Measurements from ENCODE around the gene HLA-DPA1. TPM values are rescaled to one million over a fixed set of nuclear protein-coding genes. Genes with fewer than 3 reads are reported as not detected.
"Not testable (repeated sequence)": the region's sequence is repeated elsewhere in the genome, so short reads cannot be mapped to it uniquely, and the experiment has no call there.

The HLA-DPA1 gene
- total RNA-seq, 1 donor from 2014 or later, result 600 TPM

DNA sequence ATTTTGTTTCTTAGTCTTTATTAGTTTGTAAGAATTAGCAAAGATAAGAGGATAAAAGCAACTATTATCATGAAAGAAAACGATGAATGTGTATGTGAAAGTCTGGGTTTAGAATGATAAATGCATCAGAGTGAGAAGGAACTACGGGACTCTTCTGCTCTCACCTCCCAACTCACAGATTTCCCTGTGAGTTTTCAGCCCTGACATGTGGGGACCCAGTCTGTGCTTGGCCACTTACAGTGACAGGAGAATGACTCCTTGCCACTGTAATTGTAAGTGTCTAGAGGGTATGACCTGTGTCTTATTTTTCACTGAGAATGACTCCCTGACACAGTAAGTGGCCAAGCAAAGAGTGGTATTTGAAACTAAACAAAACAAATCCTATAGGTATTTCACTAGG lies 2.5 kb downstream of the HLA-DPA1 start:
- Histone ChIP-seq H3K27me3 (ENCODE audit: low read depth) (no peaks in the 10 kb centered on the region), H3K27ac (peak overlapping the region; percentile 14), H3K36me3 (peaks cover 33% of the 10 kb centered on the region), H3K4me1 (peaks cover 29% of the 10 kb centered on the region), H3K4me3 (peak overlapping the region; percentile 63), H3K9me3 (no peaks in the 10 kb centered on the region)
- ATAC-seq (no peak), DNase-seq (no peak)
- TF ChIP-seq, protein P1, sequence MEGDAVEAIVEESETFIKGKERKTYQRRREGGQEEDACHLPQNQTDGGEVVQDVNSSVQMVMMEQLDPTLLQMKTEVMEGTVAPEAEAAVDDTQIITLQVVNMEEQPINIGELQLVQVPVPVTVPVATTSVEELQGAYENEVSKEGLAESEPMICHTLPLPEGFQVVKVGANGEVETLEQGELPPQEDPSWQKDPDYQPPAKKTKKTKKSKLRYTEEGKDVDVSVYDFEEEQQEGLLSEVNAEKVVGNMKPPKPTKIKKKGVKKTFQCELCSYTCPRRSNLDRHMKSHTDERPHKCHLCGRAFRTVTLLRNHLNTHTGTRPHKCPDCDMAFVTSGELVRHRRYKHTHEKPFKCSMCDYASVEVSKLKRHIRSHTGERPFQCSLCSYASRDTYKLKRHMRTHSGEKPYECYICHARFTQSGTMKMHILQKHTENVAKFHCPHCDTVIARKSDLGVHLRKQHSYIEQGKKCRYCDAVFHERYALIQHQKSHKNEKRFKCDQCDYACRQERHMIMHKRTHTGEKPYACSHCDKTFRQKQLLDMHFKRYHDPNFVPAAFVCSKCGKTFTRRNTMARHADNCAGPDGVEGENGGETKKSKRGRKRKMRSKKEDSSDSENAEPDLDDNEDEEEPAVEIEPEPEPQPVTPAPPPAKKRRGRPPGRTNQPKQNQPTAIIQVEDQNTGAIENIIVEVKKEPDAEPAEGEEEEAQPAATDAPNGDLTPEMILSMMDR (IDR thresholded peaks at IDR 0.05), result no peak
- intact Hi-C loops (cut with DNase I), result no loop called here

DNA sequence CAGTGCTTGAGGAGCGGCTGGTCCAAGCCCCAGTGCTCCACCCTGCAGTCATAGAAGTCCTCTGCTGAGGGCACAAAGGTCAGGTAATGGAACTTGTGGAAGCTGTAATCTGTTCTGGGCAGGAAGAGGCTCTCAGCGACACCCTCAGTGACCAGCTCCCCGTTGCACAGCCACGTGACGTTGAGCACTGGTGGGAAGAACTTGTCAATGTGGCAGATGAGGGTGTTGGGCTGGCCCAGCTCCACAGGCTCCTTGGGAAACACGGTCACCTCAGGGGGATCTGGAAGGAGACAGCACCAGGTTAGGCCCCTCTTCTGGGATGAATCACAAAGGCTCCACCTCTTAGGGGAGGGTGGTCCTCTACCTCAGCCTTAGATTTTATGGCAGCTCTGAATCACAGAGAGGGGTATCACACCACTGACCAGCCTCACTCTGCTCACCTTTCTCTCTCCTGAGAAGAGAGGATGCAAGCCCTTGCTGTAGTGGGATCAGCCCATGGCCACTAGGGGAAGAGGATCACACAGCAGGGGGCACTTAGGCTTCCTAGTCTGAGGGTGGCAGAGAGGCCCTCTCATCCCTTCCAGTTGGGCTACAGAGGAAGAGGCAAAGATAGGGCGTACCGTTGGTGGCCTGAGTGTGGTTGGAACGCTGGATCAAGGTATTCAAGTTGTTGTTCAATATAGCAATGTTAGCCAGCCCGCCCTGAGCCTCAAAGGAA lies 4.3 kb downstream of the HLA-DPA1 start:
- no peaks in the 10 kb centered on the region for H3K9me3 ChIP-seq
- TF ChIP-seq, protein P1 (IDR thresholded peaks at IDR 0.05), result no peak
- peaks cover 20% of the 10 kb centered on the region for H3K4me1 ChIP-seq
- H3K27me3 ChIP-seq (ENCODE audit: low read depth), result no peaks in the 10 kb centered on the region
- no peak overlapping the region for H3K4me3 ChIP-seq
- no peak for ATAC-seq
- H3K36me3 ChIP-seq, result peaks cover 33% of the 10 kb centered on the region
- H3K27ac ChIP-seq, result no peak overlapping the region
- intact Hi-C loops (cut with DNase I), result no loop called here
- no peak for DNase-seq

DNA sequence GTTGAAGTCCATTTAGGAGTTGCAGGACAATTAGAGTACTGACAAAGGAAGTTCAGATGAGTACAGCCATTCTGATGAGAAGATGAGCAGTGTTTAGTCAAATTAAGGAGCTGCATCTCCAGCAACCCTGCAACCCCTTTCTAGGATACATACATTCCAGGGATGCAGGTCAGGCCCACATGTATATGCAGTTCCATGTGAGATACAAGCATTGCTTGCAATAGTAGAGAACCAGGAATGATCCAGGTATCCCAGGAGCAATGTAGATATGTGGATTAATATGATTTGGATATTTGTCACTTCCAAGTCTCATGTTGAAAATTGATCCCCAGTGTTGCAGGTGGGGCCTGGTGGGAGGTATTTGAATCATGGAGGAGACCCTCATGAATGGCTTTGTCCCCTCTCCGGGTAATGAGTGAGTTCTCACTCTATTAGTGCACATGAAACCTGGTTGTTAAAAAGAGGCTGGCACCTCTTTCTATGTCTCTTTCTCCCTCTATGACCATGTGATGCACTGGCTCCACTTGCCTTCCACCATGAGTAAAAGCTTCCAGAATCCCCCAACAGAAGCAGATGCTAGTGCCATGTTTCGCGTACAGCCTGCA lies 6.4 kb downstream of the HLA-DPA1 start:
- no peak overlapping the region for H3K27ac ChIP-seq
- TF ChIP-seq, protein P1 (IDR thresholded peaks at IDR 0.05), result no peak
- no peak overlapping the region for H3K4me3 ChIP-seq
- intact Hi-C loops (cut with DNase I), result no loop called here
- H3K4me1 ChIP-seq, result peaks cover 12% of the 10 kb centered on the region
- peaks cover 33% of the 10 kb centered on the region for H3K36me3 ChIP-seq
- H3K9me3 ChIP-seq, result no peaks in the 10 kb centered on the region
- no peak for ATAC-seq
- no peaks in the 10 kb centered on the region for H3K27me3 ChIP-seq (ENCODE audit: low read depth)
- no peak for DNase-seq

DNA sequence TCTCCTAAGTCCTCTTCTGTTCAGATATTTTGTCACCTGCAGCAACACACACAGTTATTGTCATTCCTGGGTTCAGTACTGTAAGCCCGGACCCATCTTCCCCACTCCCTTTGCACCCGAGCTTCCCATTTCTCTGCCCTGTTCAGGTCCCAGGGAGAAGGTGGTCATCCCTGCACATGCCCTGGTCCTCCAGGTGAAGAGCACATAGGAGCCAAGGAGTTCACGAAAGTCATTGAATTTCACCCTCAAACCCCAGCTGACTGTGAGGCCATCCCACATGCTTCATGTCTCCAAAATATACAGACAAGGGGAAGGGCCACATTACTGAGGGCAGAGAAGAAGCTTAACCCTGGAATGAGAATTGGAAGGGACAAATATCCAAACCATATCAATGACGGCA lies 8.1 kb downstream of the HLA-DPA1 start:
- DNase-seq (no peak), ATAC-seq (no peak)
- Histone ChIP-seq H3K36me3 (peaks cover 33% of the 10 kb centered on the region), H3K27me3 (ENCODE audit: low read depth) (no peaks in the 10 kb centered on the region), H3K4me3 (no peak overlapping the region), H3K9me3 (no peaks in the 10 kb centered on the region), H3K4me1 (no peaks in the 10 kb centered on the region), H3K27ac (no peak overlapping the region)
- intact Hi-C loops (cut with DNase I), result no loop called here
- TF ChIP-seq, protein P1 (IDR thresholded peaks at IDR 0.05), result no peak

DNA sequence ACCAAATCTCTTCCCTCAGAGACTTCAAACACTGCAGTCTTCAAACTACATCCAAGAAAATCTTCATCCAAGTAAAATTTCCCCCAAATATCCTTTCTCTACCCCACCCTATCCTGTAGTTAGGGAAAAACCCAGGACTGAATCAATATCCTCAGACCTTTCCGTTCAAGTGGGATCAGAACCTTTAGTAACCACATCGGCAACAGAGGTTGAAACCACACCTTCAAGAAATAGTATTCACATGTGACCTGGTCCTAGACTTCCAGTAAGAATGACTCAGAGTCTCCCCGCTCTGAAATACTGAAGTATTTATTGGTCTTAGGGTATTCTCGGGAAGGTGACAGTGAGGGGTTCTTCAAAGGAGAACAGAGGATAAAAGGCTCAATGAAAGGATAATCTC lies 8.7 kb downstream of the HLA-DPA1 start:
- ATAC-seq (peak in 1 of 2 donors; percentile 21), DNase-seq (no peak)
- Histone ChIP-seq H3K27ac (no peak overlapping the region), H3K9me3 (no peaks in the 10 kb centered on the region), H3K27me3 (ENCODE audit: low read depth) (no peaks in the 10 kb centered on the region), H3K4me3 (no peak overlapping the region), H3K4me1 (no peaks in the 10 kb centered on the region), H3K36me3 (peaks cover 33% of the 10 kb centered on the region)
- TF ChIP-seq, protein P1 (IDR thresholded peaks at IDR 0.05), result no peak
- intact Hi-C loops (cut with DNase I), result no loop called here

DNA sequence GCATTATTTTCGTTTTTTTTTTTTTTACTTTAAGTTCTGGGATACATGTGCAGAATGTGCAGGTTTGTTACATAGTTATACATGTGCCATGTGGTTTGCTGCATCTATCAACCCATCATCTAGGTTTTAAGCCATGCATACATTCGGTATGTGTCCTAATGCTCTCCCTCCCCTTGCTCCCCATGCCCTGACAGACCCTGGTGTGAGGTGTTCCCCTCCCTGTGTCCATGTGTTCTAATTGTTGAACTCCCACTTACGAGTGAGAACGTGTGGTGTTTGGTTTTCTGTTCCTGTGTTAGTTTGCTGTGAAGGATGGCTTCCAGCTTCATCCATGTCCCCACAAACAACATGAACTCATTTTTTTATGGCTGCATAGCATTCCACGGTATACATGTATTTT lies 10.0 kb downstream of the HLA-DPA1 start:
- H3K9me3 ChIP-seq; H3K4me3 ChIP-seq; intact Hi-C loops (cut with DNase I); H3K4me1 ChIP-seq; H3K27ac ChIP-seq; ATAC-seq; DNase-seq; H3K27me3 ChIP-seq (ENCODE audit: low read depth): not testable (repeated sequence)
- peaks cover 21% of the 10 kb centered on the region for H3K36me3 ChIP-seq

Measured in lower lobe of right lung (tissue), 2 donors.